Erythroblast (primary cell): ENCODE data around the gene TMEM131L.

Experiments used
- GATA1 ChIP-seq: IDR thresholded peaks from 2 replicates; pipeline ENCODE4 v1.6.1; 2011; ENCODE audit warnings: low read depth, mild to moderate bottlenecking, control low read depth, low read length, moderate library complexity
- POLR2A ChIP-seq: IDR thresholded peaks from 2 replicates; pipeline ENCODE4 v1.6.1; 2011; ENCODE audit warnings: mild to moderate bottlenecking, low read length

DNA sequence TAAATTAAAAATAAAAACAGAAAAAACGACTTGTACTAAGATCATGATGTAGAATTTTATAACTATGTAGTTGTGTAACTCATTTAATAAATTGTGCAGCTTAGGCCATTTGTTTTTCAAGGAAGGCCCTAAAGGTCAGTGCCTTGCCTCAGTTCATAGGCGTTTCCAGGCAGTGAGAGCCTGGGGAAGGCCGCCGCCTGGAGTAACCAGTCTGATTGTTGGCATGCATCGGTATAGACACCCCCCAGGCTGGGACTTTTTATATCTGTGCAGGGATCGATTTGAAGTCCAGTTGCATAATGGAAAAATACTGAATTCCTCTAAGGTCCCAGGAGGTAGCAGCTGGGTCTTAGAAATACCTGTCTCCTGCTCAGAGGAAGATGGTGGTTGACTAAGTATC lies 77.2 kb downstream of the TMEM131L start:
- TF ChIP-seq POLR2A: no peak
- no peak for TF ChIP-seq GATA1
